ENCODE data around the gene TRIM66. TPM values are rescaled to one million over a fixed set of nuclear protein-coding genes. Genes with fewer than 3 reads are reported as not detected.

The TRIM66 gene
- total RNA-seq, 2 experiments from 2014 or later, result 4.4 to 19.0 TPM

GRCh38 chr11:8652140-8652539 lies 30.3 kb downstream of the TRIM66 start:
- Histone ChIP-seq H3K36me3 (ENCODE audit: insufficient read depth, low read length) (peaks cover 23% of the 10 kb centered on the region), H3K27ac (ENCODE audit: low read depth, low read length, poor library complexity, severe bottlenecking) (no peak overlapping the region), H2AFZ (ENCODE audit: low read length) (no peak overlapping the region), H3K4me3 (ENCODE audit: low read depth, low read length, poor library complexity, severe bottlenecking) (no peak overlapping the region), H3K4me2 (ENCODE audit: low read length) (no peak overlapping the region), H3K79me2 (ENCODE audit: insufficient read depth, low read depth, low read length) (no peaks in the 10 kb centered on the region), H4K20me1 (ENCODE audit: insufficient read depth, low read length) (no peaks in the 10 kb centered on the region), H3K9me3 (ENCODE audit: low read length) (no peaks in the 10 kb centered on the region), H3K9me2 (ENCODE audit: insufficient read depth, low read length) (no peaks in the 10 kb centered on the region), H3K4me1 (ENCODE audit: insufficient read depth, low read length, poor library complexity, severe bottlenecking) (no peaks in the 10 kb centered on the region)
- no TSS peak for BruUV-seq (replicated peaks)
- DNase-seq (ENCODE audit: low spot score), result no peak
- ChIA-PET POLR2A (interaction anchor here (1.1 to 1.6 kb wide), 2 partner anchors 8 to 13 kb away, joined by 3 read pairs; no protein-coding TSS in a partner anchor), CTCF (ENCODE audit: unreplicated experiment) (no interaction called here)
- intact Hi-C loops (cut with micrococcal nuclease; ENCODE audit: unreplicated experiment), result no loop called here
- TF ChIP-seq CTCF (conservative IDR thresholded peaks at IDR 0.05; ENCODE audit: low read length), result no peak
- TF ChIP-seq EZH2phosphoT487 (IDR thresholded peaks at IDR 0.05; ENCODE audit: borderline replicate concordance, low read depth, low read length), result no peak

DNA sequence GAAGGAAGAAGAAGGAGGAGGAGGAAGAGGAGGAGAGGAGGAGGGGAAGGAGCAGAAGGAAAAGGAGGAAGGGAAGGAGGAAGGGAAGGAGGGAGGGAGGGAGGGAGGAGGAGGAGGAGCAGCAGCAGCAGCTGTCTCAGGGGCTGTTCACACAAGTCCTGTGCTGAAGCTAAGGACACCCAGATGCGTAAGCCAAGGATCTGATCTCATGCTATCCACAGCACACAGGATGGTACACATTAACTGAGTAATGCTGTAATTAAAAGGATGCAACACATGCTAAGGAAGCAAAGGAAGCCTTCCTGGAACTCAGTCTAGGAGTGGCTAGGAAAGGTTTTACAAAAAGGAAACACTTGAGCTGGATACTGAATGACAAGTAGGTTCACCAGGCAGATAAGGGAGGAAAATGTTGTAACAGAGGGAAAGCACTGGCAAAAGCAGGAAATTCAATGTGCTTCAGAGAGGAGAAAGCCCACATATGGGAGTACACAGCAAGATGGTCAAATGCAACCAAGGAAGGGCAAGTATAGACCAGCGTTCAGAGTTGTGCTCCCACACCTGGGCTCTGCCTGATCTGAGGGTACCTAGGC lies 32.0 kb downstream of the TRIM66 start:
- no peaks in the 10 kb centered on the region for H3K9me2 ChIP-seq (ENCODE audit: insufficient read depth, low read length)
- TF ChIP-seq CTCF (conservative IDR thresholded peaks at IDR 0.05; ENCODE audit: low read length) (no peak), EZH2phosphoT487 (IDR thresholded peaks at IDR 0.05; ENCODE audit: borderline replicate concordance, low read depth, low read length) (no peak)
- H3K27ac ChIP-seq (ENCODE audit: low read depth, low read length, poor library complexity, severe bottlenecking), result no peak overlapping the region
- no peak for DNase-seq (ENCODE audit: low spot score)
- H3K79me2 ChIP-seq (ENCODE audit: insufficient read depth, low read depth, low read length), result no peaks in the 10 kb centered on the region
- no peaks in the 10 kb centered on the region for H3K9me3 ChIP-seq (ENCODE audit: low read length)
- no peak overlapping the region for H3K4me3 ChIP-seq (ENCODE audit: low read depth, low read length, poor library complexity, severe bottlenecking)
- no TSS peak for BruUV-seq (replicated peaks)
- H2AFZ ChIP-seq (ENCODE audit: low read length), result no peak overlapping the region
- ChIA-PET CTCF (ENCODE audit: unreplicated experiment) (no interaction called here), POLR2A (interaction anchor here (0.6 to 1.6 kb wide), 2 partner anchors 9 to 11 kb away, joined by 3 read pairs; no protein-coding TSS in a partner anchor)
- no peaks in the 10 kb centered on the region for H3K4me1 ChIP-seq (ENCODE audit: insufficient read depth, low read length, poor library complexity, severe bottlenecking)
- intact Hi-C loops (cut with micrococcal nuclease; ENCODE audit: unreplicated experiment), result no loop called here
- no peak overlapping the region for H3K4me2 ChIP-seq (ENCODE audit: low read length)
- peaks cover 36% of the 10 kb centered on the region for H3K36me3 ChIP-seq (ENCODE audit: insufficient read depth, low read length)
- H4K20me1 ChIP-seq (ENCODE audit: insufficient read depth, low read length), result no peaks in the 10 kb centered on the region

DNA sequence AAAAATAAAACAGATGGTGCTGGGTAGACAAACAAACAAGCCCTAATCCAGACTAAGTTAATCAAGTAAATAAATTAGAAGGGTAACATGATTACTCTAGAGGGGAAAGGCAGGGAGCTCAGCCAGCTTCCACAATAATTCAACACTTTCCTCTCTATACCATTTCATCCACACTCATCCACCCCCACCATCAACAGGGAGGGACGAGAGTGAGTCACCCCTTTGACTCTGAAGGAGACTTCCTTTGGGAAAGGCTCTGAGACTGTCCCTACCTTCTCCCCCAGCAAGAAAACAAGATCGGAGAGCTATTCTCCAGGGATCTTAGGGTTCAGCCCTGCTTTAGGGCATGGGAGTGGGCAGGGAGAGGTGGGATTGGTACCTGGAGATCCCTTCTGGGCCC lies 33.1 kb downstream of the TRIM66 start:
- no peak overlapping the region for H3K27ac ChIP-seq (ENCODE audit: low read depth, low read length, poor library complexity, severe bottlenecking)
- ChIA-PET POLR2A (interaction anchor here (0.8 kb wide), 1 partner anchor 10 kb away, joined by 5 read pairs; no protein-coding TSS in a partner anchor), CTCF (ENCODE audit: unreplicated experiment) (no interaction called here)
- peaks cover 47% of the 10 kb centered on the region for H3K36me3 ChIP-seq (ENCODE audit: insufficient read depth, low read length)
- no peak for DNase-seq (ENCODE audit: low spot score)
- no peak overlapping the region for H2AFZ ChIP-seq (ENCODE audit: low read length)
- no peaks in the 10 kb centered on the region for H3K9me3 ChIP-seq (ENCODE audit: low read length)
- no peaks in the 10 kb centered on the region for H4K20me1 ChIP-seq (ENCODE audit: insufficient read depth, low read length)
- no peaks in the 10 kb centered on the region for H3K4me1 ChIP-seq (ENCODE audit: insufficient read depth, low read length, poor library complexity, severe bottlenecking)
- no peaks in the 10 kb centered on the region for H3K9me2 ChIP-seq (ENCODE audit: insufficient read depth, low read length)
- intact Hi-C loops (cut with micrococcal nuclease; ENCODE audit: unreplicated experiment), result no loop called here
- BruUV-seq (replicated peaks), result no TSS peak
- H3K4me3 ChIP-seq (ENCODE audit: low read depth, low read length, poor library complexity, severe bottlenecking), result no peak overlapping the region
- no peak for TF ChIP-seq EZH2phosphoT487 (IDR thresholded peaks at IDR 0.05; ENCODE audit: borderline replicate concordance, low read depth, low read length)
- no peak for TF ChIP-seq CTCF (conservative IDR thresholded peaks at IDR 0.05; ENCODE audit: low read length)
- H3K4me2 ChIP-seq (ENCODE audit: low read length), result no peak overlapping the region
- H3K79me2 ChIP-seq (ENCODE audit: insufficient read depth, low read depth, low read length), result no peaks in the 10 kb centered on the region
